HG03571 (cell line): ENCODE results near the gene ARID1B.

Experiments used
- ATAC-seq: cut with Tn5 transposase; IDR thresholded peaks from one replicate; pipeline ENCODE4 v1.9.1; 2021; ENCODE audit not compliant: unreplicated experiment

ARID1B gene

DNA sequence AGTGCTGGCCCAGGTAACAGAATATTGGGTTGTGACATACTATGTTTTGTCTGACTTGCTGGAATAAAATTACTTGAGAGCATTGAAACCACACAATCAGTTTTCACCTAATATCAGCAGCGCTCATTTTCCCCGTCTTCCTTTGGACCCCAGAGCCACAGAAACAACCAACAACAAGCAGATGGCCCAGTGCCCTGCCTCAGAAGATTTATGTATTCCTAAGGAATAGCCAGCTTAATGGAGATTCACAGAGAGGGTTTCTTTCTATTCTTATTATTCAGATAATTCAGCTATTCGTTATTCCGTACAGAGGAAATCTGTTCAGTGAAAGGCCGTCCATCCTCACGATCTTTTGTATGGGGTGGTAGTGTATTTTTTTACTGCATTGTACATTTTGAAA is 391.3 kb downstream of the ARID1B start:
- no peak for ATAC-seq

- ATAC-seq = no peak
Measured at GRCh38 chr6:157169226-157169625, 392.0 kb downstream of the ARID1B start.

DNA sequence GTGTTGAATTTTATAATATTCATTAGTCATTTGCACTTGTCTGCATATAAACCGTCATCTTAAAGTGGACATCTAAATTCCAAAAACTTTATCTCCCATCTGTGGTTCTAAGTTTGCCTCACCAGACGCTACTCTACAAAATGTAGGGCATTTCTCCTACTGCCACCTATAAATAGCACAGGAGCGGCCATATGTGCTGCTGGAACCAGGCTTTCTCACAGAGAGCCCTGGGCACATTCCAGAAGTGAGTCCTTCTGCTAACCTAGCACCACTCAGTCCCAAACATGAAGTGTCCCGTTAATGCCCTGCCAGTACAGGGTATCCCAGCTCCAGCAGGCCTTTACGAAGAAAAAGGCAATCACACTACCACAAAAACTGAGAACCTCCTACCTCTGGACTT is 392.5 kb downstream of the ARID1B start:
- no peak for ATAC-seq

DNA sequence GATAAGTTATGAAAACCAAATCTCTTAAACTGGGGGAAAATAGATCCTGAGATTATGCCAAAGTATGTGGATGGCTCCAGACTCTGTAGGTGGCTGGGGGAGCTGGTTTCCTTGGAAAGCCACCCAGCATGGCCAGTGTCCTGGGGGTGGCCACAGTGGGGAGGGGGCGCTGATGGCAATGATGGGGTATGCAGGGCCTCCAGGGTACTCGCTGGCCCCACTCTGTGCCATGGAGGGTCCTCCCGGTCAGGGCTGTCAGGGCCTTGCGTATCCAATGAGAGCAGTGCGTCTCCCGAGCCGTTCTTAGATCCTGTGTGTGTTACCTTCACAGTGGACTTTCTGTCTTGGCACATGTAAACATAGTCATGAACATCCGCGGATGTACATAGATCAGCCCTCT is 393.4 kb downstream of the ARID1B start:
- no peak for ATAC-seq

- ATAC-seq = no peak
Measured at GRCh38 chr6:157171801-157172200, 394.6 kb downstream of the ARID1B start.

GRCh38 chr6:157172231-157172701 is 395.1 kb downstream of the ARID1B start:
- no peak for ATAC-seq

GRCh38 chr6:157172830-157173536 is 395.8 kb downstream of the ARID1B start:
- ATAC-seq = no peak

GRCh38 chr6:157173776-157174175 is 396.6 kb downstream of the ARID1B start:
- ATAC-seq = no peak

GRCh38 chr6:157174731-157175130 is 397.6 kb downstream of the ARID1B start:
- ATAC-seq = no peak

DNA sequence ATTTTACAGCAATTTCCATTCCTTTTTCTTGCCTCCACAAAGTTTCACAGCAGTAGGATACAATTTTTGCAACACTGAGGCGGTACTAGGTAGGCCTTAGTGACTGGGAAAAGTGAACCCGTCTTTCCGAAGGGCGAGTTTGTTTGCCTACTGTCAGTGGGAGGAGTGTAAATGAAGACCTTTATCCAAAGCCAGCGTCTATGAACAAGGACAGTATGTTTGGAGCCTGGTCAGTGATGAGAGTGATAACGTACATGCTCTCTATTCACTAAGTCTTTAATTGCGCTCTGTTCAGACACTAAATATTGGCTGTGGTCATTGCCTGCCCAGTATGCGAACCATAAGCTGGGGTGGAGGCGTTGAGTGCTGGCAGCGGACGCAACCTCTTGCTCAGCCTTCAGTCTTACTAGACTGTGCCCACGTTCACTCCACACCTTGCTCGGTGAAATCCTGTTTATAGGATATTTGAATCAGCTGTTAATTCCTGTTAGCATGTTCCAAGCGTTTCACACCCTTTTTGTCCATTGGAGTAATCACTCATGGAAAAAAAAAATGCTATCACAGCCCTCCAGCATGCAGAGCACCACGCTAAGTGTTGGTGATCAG is 400.7 kb downstream of the ARID1B start:
- ATAC-seq = no peak

DNA sequence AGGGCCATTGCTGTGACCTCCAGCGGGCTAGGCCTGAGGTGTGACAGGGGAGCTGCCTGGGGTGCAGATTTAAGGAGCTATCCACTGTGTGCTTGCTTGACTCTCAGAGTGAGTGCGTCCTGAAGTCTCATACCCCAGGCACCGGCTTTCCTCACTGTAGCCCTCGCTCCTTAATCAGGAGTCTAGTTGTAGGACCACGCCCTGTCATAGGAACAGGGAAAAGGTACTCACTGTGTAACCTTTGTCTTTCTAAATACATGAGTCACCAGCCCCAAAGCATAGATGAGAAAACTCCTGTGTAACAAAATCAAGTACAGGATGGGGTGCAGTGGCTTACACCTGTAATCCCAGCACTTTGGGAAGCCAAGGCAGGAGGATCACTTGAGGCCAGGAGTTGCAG is 404.5 kb downstream of the ARID1B start:
- no peak for ATAC-seq

DNA sequence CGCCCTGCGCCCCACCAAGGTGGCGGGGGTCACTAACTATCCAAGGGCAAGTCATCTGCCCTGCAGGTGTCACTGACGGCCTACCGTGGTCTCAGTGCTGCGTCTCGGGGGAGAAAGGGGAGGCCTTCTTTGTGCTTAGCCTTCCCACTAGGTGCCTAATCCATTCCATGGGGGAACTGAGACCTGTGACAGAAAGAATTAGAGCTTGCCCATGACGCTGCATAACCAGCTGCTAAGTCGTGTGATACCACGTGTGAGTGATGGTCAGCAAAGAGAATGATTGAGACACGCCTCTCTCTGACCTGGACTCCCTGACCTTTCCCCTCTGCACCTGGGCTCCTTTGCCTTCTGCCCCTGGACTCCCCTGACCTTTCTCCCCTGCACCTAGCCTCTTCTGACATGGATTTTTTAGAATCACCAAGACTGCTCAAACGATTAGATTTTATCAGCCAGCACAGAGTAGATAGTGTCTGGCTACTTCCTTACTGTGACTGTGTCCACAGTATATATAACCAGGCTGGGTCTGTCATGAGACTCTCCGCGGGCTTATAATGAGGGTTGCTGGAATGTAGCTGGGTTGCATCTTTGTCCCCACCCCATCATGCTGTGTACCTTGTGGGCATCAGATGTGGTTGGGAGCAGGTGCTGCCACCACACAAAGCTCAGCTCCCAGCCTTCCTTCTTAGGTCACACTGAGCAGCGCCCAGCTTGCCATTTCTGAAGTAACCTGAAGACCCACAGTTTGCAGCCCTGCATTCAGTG is 405.5 kb downstream of the ARID1B start:
- ATAC-seq = no peak

- no peak for ATAC-seq
Measured at GRCh38 chr6:157184202-157185015, 407.2 kb downstream of the ARID1B start.

- no peak for ATAC-seq
Measured at GRCh38 chr6:157185171-157185570, 408.0 kb downstream of the ARID1B start.

- ATAC-seq = no peak
Measured at GRCh38 chr6:157185986-157186385, 408.8 kb downstream of the ARID1B start.

DNA sequence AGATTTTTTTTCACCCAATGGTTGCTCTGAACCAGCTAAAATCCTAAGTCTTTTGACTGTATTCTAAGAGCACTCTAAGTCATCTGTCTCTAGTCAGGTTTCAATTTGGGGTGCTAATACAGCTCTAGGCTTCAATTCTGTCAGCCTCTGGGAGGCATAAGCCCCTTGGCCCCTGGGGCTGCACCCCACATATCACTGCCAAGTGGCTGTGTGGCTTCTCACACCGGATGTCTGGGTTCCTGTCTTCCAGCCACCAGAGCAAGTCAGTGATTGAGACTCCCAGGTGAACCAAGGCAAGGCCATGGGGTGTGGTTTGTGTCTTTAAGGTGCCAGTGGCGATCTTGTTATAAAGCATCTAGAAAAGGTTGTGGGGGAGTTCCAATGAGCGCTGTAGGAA is 409.6 kb downstream of the ARID1B start:
- no peak for ATAC-seq

GRCh38 chr6:157187182-157188083 is 410.3 kb downstream of the ARID1B start:
- no peak for ATAC-seq

DNA sequence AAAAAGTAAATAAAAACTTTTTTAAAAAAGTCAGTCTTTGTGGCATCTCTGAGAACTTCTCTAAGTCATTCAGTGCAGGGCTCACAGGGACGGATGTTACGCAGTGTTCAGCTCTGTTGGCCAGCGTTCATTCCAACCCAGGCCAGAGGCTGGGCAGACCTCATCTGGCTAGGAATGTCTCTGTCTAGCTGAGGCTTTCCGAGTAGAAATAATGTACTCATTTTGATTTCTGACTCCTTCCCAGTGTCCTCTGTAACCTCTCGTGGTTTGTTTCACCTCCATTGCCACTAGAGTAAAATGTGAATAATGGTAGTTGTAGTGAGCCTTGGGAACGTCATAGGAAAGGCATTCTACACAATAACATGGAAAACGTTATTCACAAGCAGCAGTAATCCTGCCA is 411.0 kb downstream of the ARID1B start:
- ATAC-seq = no peak

- no peak for ATAC-seq
Measured at GRCh38 chr6:157193443-157193996, 416.3 kb downstream of the ARID1B start.

- no peak for ATAC-seq
Measured at GRCh38 chr6:157194110-157194509, 416.9 kb downstream of the ARID1B start.
